ENCODE data around the gene PI4K2B.
"Not testable (repeated sequence)": the region's sequence is repeated elsewhere in the genome, so short reads cannot be mapped to it uniquely, and the experiment has no call there.

PI4K2B gene

GRCh38 chr4:25233737-25234389 is at the start of gene PI4K2B:
Gene PI4K2B, plus strand, starts transcription at chr4:25234033. Its CDS starts 131 bp downstream, at chr4:25234164.
- peak; percentile 93 for DNase-seq

GRCh38 chr4:25184056-25184455 is 49.8 kb upstream of the PI4K2B start:
- no peak for DNase-seq

GRCh38 chr4:25190407-25190806 is 43.4 kb upstream of the PI4K2B start:
- DNase-seq = no peak

- no peak for DNase-seq
Measured at GRCh38 chr4:25198713-25199112, 35.1 kb upstream of the PI4K2B start.

- no peak for DNase-seq
Measured at GRCh38 chr4:25207997-25208396, 25.8 kb upstream of the PI4K2B start.

GRCh38 chr4:25209702-25210101 is 24.1 kb upstream of the PI4K2B start:
- no peak for DNase-seq

DNA sequence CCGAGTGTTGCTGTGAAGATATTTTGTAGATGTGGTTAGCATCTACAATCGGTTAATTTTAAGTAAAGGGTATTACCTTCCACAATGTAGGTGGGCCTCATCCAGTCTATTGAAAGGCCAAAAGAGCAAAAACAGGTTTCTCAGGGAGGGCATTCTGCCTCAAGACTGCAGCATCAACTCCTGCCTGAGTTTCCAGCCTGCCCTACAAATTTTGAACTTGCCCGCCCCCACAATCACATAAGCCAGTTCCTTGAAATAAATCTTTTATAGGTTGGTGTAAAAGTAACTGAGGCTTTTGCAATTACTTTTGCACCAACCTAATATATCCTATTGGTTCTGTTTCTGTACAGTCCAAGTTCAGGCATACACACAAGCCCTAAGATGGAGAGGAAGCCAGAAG is 22.1 kb upstream of the PI4K2B start:
- DNase-seq = no peak

GRCh38 chr4:25212822-25213221 is 21.0 kb upstream of the PI4K2B start:
- DNase-seq = no peak

DNA sequence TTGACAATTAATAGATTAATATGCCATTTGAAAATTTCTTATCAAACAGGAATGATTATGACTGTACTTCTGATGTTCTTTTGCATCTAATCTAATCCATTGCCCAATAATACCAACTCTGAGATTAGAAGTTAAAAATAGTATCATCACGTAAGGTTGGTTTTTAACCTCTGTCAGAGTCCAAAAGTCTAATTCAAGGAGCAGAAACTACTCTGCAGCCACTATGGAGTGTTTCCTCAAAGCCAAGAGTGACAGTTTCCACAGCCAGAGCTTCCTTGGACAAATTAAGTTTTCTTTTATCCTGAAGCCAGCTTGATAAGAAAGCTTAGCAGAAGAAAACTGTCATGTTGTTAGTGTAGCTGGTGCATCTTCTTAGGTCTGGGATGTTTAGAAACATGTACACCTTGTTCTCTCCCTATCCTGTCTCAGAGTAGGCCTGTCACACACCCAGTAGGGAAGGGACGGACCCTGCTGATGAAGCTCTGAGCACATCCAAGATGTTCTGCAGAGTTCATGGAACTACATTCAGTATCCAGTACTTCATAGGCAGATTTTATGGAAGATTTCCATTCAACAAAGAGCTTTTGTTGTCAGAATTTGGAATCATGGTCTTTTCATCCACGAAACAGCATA is 20.4 kb upstream of the PI4K2B start:
- no peak for DNase-seq

DNA sequence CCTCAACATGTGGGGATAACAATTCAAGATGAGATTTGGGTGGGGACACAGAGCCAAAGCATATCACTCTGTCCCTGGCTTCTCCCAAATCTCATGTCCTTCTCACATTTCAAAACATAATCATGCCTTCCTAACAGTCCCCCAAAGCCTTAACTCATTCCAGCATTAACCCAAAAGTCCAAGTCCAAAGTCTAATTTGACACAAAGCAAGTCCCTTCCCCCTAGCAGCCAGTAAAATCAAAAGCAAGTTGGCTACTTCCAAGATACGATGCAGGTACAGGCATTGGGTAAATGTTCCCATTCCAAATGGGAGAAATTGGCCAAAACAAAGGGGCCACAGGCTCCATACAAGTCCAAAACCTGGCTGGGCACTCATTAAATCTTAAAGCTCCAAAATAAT is 19.1 kb upstream of the PI4K2B start:
- DNase-seq = not testable (repeated sequence)

- DNase-seq = no peak
Measured at GRCh38 chr4:25215511-25215910, 18.3 kb upstream of the PI4K2B start.

DNA sequence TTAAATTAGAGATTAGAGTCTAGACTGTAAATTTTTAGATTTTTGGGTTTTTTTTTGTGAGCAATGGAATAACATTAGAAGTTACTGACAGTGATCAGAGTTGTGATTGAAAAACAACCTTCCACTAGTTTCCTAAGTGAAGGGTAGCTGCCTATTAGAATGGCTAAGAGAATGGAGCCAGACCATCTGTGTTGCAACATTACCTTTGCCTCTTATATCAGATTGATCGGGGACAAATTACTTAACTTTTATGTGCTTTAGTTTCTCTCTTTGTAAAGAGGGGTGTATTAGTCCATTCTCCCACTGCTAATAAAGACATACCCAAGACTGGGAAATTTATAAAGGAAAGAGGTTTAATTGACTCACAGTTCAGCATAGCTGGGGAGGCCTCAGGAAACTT is 12.5 kb upstream of the PI4K2B start:
- no peak for DNase-seq

DNA sequence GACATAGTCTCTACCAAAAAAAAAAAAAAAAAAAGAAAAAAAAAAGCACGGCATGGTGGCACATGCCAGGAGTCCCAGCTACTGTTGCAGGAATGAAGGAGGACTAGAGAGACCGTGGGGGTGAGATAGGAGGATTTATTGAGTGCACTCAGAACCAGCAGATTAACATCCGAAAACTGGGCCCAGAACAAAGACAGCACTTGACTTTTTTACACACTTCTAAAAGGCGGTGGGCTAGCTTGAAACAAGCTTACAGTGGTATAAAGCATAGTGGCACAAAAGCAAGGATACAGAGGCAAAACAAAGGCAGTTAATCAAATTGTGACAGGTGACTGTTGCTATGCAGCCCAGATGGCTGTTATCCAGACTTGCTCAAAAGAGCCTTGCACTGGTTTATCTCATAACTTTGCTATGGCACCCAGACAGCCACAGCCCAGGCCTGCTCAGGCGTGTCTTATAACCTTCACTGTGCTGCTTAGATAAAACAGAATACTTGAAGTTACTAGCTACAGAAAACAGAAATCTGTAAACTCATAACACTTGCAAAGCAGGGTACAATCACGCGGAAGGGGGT is 9.9 kb upstream of the PI4K2B start:
- peak; percentile 9 for DNase-seq

GRCh38 chr4:25229804-25230203 is 4.0 kb upstream of the PI4K2B start:
- DNase-seq = no peak

- DNase-seq = no peak
Measured at GRCh38 chr4:25233194-25233593, 639 bp upstream of the PI4K2B start.

GRCh38 chr4:25234390-25235370 is 847 bp downstream of the PI4K2B start:
- peak; percentile 74 for DNase-seq

- DNase-seq = peak; percentile 6
Measured at GRCh38 chr4:25235401-25235800, 1.6 kb downstream of the PI4K2B start.

DNA sequence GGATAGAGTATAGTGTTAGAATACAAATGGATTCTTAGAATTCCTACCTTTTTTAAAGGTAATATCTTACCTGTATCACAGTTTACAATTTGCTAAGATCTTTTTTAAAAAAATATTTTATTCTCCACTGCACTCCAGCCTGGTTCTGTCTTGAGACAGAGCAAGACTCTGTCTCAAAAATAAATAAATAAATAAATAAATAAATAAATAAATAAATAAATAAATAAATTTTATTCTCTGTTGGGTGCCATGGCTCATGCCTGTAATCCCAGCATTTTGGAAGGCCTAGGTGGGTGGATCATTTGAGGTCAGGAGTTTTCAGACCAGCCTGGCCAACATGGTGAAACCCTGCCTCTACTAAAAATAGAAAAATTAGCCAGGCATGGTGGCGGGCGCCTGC is 2.2 kb downstream of the PI4K2B start:
- not testable (repeated sequence) for DNase-seq

DNA sequence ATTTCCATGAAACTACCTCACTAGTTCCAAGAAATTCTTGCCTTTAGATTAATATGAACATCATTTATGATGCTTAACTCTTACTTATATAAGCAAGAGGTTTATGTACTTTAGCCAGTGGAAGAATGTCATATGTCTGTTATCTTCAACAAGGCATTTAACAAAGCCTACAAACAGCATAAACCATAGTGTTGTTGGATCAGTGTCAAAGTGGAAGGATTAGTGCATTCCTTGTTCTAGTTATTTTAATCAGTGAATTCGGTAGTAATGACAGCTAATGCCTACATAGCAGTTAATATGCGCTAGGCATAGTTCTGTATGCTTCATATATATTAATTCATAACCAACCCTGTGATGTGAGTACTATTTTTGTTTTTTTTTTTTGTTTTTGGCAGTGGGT is 3.1 kb downstream of the PI4K2B start:
- no peak for DNase-seq

DNA sequence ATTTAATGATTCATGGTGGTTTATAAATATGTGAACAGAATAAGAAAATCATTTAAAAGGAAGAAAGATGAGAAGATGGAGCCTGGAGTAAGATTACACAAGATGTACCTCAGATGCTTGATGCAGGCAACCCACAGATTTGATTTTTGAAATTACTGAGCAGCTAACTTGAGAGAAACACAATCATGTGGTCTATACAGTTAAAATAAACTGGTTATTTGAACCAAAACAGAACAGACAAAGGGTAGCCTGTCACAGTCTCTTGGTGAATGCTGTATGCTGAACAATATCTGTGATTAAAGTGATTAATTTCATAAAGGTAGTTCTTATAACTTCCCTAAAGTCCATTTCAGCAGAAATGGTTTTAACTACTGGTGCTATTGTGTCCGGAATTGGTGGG is 4.2 kb downstream of the PI4K2B start:
- DNase-seq = no peak

DNA sequence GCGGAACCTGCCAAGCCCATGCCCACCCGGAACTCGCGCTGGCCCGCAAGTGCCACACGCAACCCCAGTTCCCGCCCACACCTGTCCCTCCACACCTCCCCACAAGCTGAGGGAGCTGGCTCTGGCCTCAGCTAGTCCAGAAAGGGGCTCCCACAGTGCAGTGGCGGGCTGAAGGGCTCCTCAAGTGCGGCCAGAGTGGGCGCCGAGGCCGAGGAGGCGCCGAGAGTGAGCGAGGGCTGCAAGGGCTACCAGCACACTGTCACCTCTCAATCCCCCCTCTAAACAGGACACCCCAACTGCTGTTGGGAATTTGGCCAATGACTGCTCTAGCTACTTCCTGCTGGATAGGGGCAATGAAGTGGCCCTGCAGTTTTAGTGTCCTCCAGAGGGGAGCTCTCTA is 5.7 kb downstream of the PI4K2B start:
- not testable (repeated sequence) for DNase-seq

DNA sequence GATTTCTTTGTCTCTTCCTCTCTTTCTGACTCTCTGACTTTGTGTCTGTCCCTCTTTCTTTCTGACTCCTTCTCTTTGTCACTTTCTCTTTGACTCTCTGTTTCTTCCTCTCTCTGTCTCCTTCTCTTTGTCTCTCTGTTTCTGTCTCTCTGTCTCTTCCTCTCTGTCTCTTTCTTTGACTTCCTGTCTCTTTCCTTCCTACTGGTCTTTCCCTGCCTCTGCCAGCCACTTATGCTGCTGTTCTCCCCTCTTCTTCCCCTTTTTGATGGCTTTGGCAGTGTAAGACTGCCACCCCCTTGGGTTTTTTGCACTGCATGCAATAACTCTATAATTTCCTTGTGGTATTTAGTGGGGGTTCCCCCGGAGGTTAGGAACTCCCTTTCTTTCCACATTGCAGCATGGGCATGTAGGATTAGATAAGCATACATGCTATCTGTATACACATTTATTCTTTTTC is 6.9 kb downstream of the PI4K2B start:
- not testable (repeated sequence) for DNase-seq

DNA sequence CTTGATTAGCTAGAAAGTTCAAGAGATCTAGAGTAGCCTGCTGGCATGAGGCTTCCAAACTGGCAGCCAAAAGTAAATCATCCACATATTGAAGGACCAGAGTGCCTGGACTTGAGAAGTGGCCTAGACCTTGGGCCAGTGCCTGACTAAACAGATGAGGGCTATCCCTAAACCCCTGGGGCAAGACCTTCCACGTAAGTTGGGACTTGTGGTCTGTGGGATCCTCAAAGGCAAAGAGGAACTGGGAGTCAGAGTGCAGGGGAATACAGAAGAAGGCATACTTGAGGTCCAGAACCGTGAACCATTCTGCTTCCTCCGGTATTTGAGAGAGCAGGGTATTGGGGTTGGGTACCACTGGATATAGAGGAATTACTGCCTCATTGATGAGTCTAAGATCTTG is 8.4 kb downstream of the PI4K2B start:
- not testable (repeated sequence) for DNase-seq

Data from RPMI8226 (cell line).